HG03565 (cell line): Measurements from ENCODE around the gene SLC9C2.
"Not testable (repeated sequence)": the region's sequence is repeated elsewhere in the genome, so short reads cannot be mapped to it uniquely, and the experiment has no call there.

Experiments used
- ATAC-seq: cut with Tn5 transposase; IDR thresholded peaks from one replicate; pipeline ENCODE4 v1.9.1; 2021; ENCODE audit warnings: mild to moderate bottlenecking, moderate library complexity; ENCODE audit not compliant: unreplicated experiment

Gene SLC9C2

DNA sequence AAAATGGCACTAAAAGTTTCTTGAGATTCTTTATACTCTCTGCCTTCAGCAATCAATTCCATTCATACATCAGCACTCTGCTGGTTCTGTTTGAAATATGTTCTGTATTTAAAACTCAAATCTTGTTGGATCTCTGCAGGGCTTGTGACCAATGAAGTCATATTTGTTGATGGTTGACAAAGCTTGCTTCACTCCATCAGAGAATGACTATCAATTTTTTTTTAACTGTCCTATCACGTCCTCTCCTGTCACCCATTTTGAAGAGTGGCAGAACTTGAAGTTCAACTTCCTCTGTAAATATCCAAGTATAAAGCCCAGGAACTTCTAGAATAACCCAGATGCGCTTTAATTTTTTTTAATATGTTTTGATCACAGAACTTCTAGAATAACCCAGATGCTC, 114.9 kb downstream of the SLC9C2 start:
- ATAC-seq, result no peak

DNA sequence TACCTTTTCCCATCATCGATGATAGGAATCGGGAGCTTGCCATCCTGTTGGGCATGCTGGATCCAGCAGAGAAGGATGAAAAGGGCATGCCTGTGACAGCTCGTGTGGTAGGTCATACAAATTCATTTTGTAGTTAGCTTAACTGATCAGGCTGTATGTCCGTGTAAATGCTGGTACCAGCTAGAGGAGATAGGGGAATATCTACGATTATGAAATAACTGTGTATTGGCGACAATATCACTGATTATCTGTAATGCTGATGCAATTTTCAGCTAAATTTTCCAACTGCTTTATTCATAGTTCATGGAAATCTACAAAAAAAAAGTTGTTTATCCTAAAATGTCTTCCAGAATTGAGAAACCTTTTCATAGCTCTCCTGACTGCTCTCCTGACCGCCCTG, 117.5 kb downstream of the SLC9C2 start:
- ATAC-seq, result no peak

DNA sequence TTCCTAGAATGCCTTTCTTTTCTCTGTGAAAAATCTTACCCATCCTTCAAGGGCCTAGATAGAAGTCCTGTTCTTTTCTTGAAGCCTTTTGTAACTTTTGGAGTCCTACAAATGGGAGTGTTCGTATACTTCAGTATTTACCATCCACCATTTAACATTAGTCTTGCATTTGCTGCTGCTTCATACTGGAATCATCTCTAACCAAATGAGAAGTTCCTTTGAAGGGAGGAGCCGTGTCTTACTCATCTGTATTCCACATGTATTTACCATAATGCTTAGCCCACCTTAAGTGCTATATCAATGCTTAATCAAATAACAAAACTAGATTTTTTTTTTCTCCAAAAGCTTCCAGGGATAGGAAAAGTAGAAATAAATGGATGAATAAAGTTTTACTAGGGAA, 118.6 kb downstream of the SLC9C2 start:
- ATAC-seq, result no peak

DNA sequence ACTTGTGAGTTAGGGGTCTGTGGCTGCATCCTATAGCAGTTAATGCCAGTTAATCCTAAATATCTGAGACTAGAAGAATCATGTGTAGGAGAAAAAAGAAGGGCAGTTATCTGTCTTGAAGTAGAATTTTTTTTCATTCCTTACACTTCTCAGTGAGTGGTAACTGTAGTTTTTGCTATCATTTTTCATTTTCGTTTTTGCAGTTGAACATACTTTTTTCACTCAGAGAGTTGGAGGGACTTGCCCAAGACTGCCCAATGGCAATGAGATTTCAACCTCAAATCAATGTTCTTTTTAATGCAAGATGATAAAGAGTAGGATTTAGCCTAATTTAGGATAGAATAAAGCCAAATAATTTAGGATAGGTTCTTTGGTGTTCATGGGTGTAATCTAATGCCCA, 120.2 kb downstream of the SLC9C2 start:
- ATAC-seq, result no peak

DNA sequence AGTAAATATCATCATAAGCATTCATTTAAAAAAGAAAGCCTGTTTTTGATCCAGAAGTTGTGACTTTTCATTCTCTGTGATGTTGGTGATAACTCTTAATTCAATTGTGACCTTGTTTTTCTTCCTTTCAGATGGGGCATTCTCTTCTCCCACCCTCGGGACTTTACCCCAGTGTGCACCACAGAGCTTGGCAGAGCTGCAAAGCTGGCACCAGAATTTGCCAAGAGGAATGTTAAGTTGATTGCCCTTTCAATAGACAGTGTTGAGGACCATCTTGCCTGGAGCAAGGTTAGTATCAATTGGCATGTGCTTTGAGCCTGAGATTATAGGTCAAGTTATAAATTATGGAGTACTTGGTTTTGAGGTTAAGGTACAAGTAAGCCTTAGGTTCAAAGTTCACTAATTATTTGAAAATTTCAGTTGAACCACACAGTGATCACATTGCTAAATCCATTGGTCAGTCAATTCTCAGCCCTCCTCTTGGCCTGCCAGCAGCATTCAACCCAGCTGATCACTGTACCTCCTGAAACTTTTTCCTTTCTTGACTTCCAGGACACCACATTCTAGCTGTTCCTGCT, 121.6 kb downstream of the SLC9C2 start:
- no peak for ATAC-seq

DNA sequence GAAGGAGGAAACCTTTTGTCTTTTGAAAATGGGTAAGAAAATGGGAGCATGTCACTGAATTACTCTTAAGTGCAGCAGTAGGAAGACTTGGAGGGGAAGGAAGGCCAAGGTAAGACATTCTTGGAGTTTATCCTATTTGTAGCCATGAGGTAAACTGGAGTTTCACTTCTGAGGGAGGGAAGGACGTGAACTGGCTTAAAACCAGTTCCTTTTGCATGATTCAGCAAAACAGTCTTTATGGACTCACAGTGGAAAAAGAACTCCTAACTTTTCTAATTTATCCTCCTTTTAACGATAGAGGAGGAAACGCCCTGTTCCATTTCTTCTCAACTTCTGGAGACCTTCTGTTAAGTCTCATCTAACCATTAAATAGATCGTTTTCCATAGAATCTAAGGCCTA, 123.2 kb downstream of the SLC9C2 start:
- ATAC-seq, result no peak

DNA sequence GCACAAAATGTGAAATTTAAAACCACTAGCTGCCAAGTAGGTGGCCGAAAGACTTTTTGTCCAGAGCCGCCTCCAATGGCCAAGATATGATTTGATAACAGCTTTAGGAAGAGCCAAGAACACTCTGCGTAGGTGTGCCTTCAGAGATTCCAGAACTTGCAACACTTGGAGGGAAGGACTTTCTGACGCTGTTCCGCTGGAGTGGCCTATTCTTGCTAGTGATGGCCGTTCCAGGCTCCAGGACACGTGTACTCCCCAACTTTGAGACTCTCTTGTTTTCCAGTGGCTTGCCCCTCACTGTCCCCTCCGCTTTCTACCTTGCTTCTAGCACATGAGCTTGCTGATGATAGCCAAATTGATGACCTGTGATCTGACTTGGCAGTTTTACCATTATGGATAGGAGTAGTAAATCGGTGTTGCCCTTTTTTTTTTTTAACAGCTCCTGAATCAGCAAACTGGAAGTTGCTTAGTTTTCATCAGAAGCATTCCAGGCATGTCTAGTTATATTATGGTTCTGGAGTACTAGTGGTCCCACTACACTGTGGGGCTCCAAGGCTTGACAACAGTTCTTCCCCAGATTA, 124.7 kb downstream of the SLC9C2 start:
- ATAC-seq, result no peak

DNA sequence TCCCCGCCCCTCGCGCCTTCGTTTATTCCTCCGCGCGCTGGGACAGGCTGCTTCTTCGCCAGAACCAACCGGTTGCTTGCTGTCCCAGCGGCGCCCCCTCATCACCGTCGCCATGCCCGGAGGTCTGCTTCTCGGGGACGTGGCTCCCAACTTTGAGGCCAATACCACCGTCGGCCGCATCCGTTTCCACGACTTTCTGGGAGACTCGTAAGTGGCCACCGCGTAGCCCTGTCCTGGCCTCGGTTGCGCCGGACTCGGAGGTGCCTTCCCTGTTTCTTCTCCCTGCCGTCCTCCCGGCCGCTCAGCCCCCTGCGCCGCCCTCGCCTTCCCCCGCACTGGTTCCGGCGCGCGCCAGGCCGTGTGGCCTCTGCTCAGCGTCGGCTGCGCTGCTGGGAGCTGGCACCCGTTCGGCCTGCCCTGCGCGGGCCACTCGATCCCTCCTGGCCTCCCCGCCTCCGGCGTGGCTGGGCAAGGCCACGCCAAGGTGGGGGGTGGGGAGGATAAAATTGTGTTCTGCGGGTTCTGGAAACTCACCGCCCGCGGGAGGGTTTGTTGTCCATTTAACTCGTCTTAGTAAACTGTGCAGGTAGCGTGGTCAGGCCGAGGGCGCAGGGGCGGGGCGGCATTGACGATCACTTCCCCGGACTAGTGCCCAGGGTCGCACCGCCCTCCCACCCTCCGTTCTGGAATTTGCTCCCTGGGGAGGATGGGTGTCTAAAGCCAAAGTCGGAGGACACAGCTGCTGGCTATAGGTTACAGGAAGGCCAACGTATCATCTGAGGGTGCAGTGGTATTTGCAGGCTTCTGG, 125.4 kb downstream of the SLC9C2 start, which contains the start of gene PRDX6:
Gene PRDX6, plus strand, starts transcription at position 50 of the 808 bp plus-strand sequence. Its CDS starts 63 bp downstream, at position 113.
- ATAC-seq, result peak; percentile 20

DNA sequence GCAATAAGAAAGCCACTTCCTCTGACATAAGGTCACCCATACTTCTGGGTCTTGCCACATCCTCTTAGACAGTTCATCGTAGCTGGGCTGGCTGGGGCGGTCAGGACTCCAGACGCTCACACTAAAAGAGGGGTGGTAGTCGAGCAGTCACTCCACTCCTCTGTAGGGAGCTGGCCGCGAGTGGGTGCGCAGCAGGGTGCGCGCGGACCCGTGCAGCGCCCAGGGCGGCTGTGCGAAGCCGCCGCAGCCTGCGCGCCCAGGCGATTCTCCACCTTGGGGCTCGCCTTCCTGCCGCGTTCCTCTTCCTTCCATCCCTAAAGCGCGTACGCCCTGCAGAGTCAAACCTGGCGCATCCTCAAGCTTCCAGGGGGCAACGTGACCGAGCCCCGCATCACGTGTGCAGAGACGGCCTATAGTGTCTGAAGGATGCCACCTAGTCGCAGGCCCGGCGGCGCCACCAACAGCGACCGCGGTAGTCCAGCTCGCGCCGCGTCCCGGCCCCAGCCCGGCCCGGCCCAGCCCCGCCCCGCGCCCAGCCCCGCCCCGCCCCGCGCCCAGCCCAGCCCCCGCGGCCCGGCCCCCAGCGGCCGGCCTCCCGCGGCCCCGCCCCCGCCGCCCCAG, 126.1 kb downstream of the SLC9C2 start:
- peak; percentile 89 for ATAC-seq

DNA sequence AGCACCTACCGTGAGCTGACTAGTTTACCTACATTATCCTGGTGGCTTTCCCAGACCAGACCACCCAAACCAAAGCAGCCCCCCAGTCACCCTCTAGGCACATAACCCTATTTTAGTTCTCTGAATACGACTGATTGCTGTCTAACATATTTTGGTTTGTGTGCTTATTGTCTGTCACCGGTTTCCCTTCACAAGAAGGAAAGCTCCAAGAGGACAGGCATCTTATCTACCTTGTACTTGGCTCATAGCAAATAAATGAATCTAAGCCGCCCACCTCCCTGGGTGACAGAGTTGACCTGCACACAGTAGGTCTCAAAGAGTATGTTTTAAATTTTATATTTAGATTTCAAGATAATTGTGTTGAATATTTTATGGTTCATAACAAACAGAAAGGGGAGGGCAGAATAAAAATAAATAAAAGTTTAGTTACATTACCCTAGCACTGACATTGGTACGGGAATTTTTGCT, 126.6 kb downstream of the SLC9C2 start:
- no peak for ATAC-seq

DNA sequence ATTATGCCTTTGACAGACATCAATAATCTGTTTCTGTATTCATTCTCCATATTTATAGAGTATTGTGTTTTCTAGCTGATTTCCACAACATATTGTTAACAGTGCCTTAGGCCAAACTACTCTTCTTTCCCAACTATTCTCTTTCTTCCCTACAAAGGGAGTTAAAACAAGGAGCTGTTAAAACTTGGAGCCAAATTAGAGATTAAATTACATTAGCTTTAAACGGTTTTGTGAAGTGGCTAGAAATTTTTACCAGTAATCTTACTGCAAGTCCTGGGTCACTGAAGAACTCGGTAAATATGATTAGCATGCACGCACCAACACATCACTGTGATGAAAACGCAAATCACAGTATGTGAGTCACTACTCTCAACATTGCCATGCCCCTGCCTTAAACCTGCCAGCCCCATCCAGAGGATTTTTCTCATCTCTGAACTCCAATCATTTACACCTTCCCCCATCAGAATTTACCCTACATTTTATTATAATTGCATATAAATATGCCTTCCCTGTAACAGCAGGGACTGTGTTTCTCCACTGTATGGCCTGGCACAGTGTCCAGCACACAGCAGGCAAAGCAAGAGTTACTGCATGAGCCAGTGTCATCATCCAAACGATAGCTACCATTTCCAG, 127.2 kb downstream of the SLC9C2 start:
- no peak for ATAC-seq

DNA sequence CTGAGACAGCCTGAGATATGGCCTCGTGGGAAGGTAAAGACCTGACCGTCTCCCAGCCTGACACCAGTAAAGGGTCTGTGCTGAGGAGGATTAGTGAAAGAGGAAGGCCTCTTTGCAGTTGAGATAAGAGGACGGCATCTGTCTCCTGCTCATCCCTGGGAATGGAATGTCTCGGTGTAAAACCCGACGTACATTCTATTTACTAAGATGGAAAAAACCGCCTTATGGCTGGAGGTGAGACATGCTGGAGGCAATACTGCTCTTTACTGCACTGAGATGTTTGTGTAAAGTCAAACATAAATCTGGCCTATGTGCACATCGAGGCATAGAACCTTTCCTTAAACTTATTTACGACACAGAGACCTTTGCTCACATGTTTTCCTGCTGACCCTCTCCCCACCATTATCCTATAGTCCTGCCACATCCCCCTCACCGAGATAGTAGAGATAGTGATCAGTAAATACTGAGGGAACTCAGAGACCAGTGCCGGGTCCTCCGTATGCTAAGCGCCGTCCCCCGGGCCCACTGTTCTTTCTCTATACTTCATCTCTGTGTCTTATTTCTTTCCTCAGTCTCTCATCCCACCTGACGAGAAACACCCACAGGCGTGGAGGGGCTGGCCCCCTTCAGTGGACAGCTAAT, 128.0 kb downstream of the SLC9C2 start:
- not testable (repeated sequence) for ATAC-seq

DNA sequence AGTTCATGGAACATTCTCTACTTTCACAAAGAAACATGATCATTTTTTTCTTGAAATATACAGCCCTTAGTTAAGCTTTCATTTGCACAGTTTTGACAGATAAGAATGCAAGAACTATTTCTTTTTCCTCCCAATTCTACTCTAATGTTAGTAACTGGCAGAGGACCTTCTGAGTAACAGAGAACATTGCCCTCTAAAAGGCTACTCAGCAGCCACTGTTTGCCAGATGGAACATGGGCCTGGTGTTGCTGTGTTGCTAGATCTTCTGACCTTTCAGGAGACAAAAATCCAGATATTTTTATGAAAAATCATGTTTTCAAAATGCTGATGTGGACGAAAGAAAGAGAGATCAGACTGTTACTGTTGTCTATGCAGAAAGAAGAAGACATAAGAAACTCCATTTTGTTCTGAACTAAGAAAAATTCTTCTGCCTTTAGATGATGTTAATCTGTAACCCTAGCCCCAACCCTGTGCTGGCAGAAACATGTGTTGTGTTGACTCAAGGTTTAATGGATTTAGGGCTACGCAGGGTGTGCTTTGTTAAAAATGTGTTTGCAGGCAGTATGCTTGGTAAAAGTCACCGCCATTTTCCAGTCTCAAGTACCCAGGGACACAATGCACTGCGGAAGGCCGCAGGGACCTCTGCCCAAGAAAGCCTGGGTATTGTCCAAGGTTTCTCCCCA, 128.6 kb downstream of the SLC9C2 start:
- no peak for ATAC-seq

DNA sequence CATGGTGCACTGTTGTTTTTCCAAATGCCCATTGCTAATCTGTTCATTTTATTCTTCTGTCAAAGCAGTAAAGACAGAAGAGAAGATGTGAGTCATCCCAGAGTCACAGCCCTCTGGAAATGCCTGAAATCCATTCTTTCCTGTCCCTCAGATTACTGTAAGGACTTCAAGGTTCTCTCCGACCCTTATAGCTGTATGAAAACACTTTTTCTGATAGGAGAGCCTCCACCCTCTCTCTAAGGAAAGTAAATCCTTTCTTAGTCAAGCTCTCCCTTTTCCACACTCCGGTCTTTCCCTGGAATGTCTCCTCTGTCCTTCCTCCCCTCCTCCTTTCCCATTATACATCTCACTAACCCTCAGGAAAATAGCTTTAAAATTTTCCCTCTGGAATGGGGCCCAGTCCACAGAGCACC, 129.3 kb downstream of the SLC9C2 start:
- no peak for ATAC-seq

DNA sequence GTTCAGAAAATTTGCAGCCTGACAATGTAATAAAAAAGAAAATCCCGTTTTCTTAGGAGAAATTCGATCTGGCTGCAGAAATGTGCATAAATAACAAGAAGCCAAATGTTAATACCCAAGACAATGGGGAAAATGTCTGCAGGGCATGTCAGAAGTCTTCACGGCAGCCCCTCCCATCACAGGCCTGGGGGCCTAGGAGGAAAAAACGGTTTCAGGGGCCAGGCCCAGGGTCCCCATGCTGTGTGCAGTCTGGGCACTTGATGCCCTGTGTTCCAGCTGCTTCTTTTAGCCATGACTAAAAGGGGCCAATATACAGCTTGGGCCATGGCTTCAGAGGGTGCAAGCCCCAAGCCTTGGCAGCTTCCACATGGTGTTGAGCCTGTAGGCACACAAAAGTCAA, 132.3 kb downstream of the SLC9C2 start:
- ATAC-seq, result no peak

DNA sequence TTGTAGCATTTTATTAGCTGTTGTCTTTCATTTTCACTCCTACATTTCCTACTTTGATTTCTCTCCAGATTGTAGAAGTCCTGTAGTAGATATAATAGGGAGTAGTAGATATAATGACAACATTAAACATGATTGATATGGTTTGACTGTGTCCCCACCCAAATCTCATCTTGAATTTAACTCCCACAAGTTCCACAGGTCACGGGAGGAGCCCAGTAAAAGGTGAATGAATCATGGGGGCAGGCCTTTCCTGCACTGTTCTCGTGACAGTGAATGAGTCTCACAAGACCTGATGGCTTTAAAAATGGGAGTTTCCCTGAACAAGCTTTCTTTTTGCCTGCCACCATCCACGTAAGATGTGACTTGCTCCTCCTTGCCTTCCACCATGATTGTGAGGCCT, 133.2 kb downstream of the SLC9C2 start:
- ATAC-seq, result no peak

DNA sequence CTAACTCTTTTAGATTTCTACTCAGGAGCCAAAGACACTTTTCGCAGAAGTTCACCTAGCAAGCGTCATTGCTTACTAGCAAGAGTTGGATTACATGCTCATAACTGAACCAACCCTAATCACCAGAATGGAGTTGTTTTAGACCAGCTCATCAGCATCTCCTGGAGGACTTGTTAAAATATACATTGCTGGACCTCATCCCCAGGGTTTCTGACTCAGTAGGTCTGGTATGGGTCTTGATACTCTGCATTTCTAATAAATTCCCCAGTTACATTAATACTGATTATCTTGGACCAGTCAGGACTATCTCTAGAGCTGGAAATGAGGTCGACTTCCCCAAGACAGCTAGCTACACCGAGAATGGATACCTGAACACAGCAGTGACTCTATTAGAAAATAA, 135.4 kb downstream of the SLC9C2 start:
- ATAC-seq, result no peak

DNA sequence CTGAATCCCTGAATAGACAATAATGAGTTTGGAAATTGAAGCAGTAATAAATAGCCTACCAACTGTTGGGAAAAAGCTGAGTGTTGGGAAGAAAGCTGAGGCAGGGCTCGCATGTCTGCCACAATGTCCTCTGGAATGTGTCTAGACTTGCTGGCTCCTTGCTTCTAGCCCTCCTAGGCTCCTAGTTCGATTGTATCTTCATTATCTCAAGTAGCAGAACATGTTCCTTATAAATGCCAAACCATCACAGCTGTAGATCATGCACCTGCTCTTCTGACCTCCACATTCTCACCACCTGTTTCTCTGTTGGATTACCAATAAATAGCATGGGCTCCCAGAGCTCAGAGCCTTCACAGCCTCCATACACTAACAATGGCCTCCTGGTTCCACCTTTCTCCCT, 138.7 kb downstream of the SLC9C2 start:
- not testable (repeated sequence) for ATAC-seq

DNA sequence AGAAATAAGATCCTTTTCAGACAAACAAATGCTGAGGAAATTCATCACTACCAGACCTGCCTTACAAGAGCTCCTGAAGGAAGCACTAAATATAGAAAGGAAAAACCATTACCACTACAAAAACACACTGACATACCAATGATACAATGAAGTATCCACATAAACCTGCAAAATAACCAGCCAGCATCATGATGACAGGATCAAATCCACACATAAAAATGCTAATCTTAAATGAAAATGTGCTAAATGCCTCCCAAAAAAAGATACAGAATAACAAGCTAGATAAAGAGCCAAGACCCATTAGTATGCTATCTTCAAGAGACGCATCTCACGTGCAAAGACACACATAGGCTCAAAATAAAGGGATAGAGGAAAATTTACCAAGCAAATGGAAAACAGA, 140.2 kb downstream of the SLC9C2 start:
- not testable (repeated sequence) for ATAC-seq

DNA sequence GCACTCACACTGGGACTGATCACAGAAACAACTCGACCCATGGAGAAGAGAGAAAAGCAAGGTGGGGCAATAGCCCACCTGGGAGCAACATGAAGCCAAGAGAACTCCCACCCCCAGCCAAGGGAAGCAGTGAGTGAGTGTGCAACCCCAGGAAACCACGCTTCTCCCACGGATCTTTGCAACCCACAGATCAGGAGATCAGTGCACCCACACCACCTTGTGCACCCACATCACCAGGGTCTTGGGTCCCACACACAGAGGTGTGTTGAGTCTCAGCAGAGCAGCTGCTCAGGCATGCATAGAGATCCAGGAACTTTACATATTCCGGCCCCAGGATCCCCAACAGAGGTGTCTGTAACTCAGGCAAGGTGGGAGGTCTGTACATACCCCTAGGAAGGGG, 143.0 kb downstream of the SLC9C2 start:
- ATAC-seq, result no peak
